GM19193 (cell line): ENCODE measurements around the gene RAB8A.

Experiments used
- POLR2A ChIP-seq: IDR thresholded peaks from 4 replicates; pipeline ENCODE4 v1.6.1; 2011; ENCODE audit not compliant: insufficient read depth, insufficient read length; ENCODE audit errors: extremely low read depth

RAB8A gene

GRCh38 chr19:16075430-16076153 is 36.1 kb upstream of the RAB8A start:
- TF ChIP-seq POLR2A: no peak

- peak; percentile 84 for TF ChIP-seq POLR2A
Measured at GRCh38 chr19:16076154-16076957, 35.3 kb upstream of the RAB8A start, which contains the start of gene TPM4. TSS of gene TPM4 (plus strand) at chr19:16076495. CDS start at chr19:16076566, 71 bp downstream.

GRCh38 chr19:16076958-16077611 is 34.6 kb upstream of the RAB8A start:
- TF ChIP-seq POLR2A: no peak

GRCh38 chr19:16077984-16078758 is 33.5 kb upstream of the RAB8A start:
- TF ChIP-seq POLR2A: no peak

GRCh38 chr19:16078759-16079707 is 32.7 kb upstream of the RAB8A start:
- TF ChIP-seq POLR2A: peak; percentile 54

GRCh38 chr19:16084067-16084685 is 27.5 kb upstream of the RAB8A start:
- TF ChIP-seq POLR2A: no peak

- TF ChIP-seq POLR2A: no peak
Measured at GRCh38 chr19:16085115-16085514, 26.6 kb upstream of the RAB8A start.

- TF ChIP-seq POLR2A: no peak
Measured at GRCh38 chr19:16087940-16088339, 23.7 kb upstream of the RAB8A start.

GRCh38 chr19:16088351-16089009 is 23.2 kb upstream of the RAB8A start:
- TF ChIP-seq POLR2A: no peak

- TF ChIP-seq POLR2A: no peak
Measured at GRCh38 chr19:16089010-16089846, 22.5 kb upstream of the RAB8A start.

- TF ChIP-seq POLR2A: peak; percentile 31
Measured at GRCh38 chr19:16091546-16092475, 19.9 kb upstream of the RAB8A start.
